HG03103 (cell line): ENCODE measurements around the gene ANGPTL3.
A peak's percentile ranks its signal among the peaks of the same experiment; 100 is the strongest.
"Not testable (repeated sequence)": the region's sequence is repeated elsewhere in the genome, so short reads cannot be mapped to it uniquely, and the experiment has no call there.

Source experiments
- ATAC-seq: cut with Tn5 transposase; IDR thresholded peaks from one replicate; pipeline ENCODE4 v1.9.1; 2021; ENCODE audit warnings: low read depth; ENCODE audit not compliant: unreplicated experiment

The ANGPTL3 gene

GRCh38 chr1:62597281-62597680 is at the start of gene ANGPTL3:
Gene ANGPTL3 (plus strand): TSS chr1:62597520. CDS start chr1:62597567, 47 bp downstream.
- ATAC-seq: no peak

GRCh38 chr1:62561306-62561705 is 36.0 kb upstream of the ANGPTL3 start:
- ATAC-seq: no peak

GRCh38 chr1:62567182-62567581 is 30.1 kb upstream of the ANGPTL3 start:
- ATAC-seq: not testable (repeated sequence)

GRCh38 chr1:62567926-62568325 is 29.4 kb upstream of the ANGPTL3 start:
- ATAC-seq: not testable (repeated sequence)

- not testable (repeated sequence) for ATAC-seq
Measured at GRCh38 chr1:62571517-62571916, 25.8 kb upstream of the ANGPTL3 start.

GRCh38 chr1:62572476-62572875 is 24.8 kb upstream of the ANGPTL3 start:
- no peak for ATAC-seq

- ATAC-seq: no peak
Measured at GRCh38 chr1:62573675-62574074, 23.6 kb upstream of the ANGPTL3 start.

- no peak for ATAC-seq
Measured at GRCh38 chr1:62585469-62586155, 11.7 kb upstream of the ANGPTL3 start.

GRCh38 chr1:62588000-62588399 is 9.3 kb upstream of the ANGPTL3 start:
- ATAC-seq: no peak

GRCh38 chr1:62589321-62589720 is 8.0 kb upstream of the ANGPTL3 start:
- ATAC-seq: no peak

GRCh38 chr1:62590255-62590969 is 6.9 kb upstream of the ANGPTL3 start:
- no peak for ATAC-seq

- no peak for ATAC-seq
Measured at GRCh38 chr1:62590970-62591368, 6.4 kb upstream of the ANGPTL3 start.

GRCh38 chr1:62593825-62594394 is 3.4 kb upstream of the ANGPTL3 start:
- ATAC-seq: no peak

- no peak for ATAC-seq
Measured at GRCh38 chr1:62595647-62596046, 1.7 kb upstream of the ANGPTL3 start.

GRCh38 chr1:62599044-62599443 is 1.7 kb downstream of the ANGPTL3 start:
- ATAC-seq: no peak

- ATAC-seq: no peak
Measured at GRCh38 chr1:62601457-62601856, 4.1 kb downstream of the ANGPTL3 start.

- no peak for ATAC-seq
Measured at GRCh38 chr1:62608905-62609304, 11.6 kb downstream of the ANGPTL3 start.

- ATAC-seq: not testable (repeated sequence)
Measured at GRCh38 chr1:62610588-62610987, 13.3 kb downstream of the ANGPTL3 start.

- ATAC-seq: no peak
Measured at GRCh38 chr1:62612770-62613169, 15.4 kb downstream of the ANGPTL3 start.

- peak; percentile 95 for ATAC-seq
Measured at GRCh38 chr1:62613325-62613727, 16.0 kb downstream of the ANGPTL3 start.

- ATAC-seq: no peak
Measured at GRCh38 chr1:62613890-62614289, 16.6 kb downstream of the ANGPTL3 start.

GRCh38 chr1:62621907-62622306 is 24.6 kb downstream of the ANGPTL3 start:
- peak; percentile 91 for ATAC-seq
